GM21390 (cell line): ENCODE results near the gene NDUFS2.
A peak's percentile ranks its signal among the peaks of the same experiment; 100 is the strongest.

ENCODE experiments used
- ATAC-seq: cut with Tn5 transposase; IDR thresholded peaks from one replicate; pipeline ENCODE4 v1.9.1; 2021; ENCODE audit not compliant: unreplicated experiment

Gene NDUFS2

DNA sequence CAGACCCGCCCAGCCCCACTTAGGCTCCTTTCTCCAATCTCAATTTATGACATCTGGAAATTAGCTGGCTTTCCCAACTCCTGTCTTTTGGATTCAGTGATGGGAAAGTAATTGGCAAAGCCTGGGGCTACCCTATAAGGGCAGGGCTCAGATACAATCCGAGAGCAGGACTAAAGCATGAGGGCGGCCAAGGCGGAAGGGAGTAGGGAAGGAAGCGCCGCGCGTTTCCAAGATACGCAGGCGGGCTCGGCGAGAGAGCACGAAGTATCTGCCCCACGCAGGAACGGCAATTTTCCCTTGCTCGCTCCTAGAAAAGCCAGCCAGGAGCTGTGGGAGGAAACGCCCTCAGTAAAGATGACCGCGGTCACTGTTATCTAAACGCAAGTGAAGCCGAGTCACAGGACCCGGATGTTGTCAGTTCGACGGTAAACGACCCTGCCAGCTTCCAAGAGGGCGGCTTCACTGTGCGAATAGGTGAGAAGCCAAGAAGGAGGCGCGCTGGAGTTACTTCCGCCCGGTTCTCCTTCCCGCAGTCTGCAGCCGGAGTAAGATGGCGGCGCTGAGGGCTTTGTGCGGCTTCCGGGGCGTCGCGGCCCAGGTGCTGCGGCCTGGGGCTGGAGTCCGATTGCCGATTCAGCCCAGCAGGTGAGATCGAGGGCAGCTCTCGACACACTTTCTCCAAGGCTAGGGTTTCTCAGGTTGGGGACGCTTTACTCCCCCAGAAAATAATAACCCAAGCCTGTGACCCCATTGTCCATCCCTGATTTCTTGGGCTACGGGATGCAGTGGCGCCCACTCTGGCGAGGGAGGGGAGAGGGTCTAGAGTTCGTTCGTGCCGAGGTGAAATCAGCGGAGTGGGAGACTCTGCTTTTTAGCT, at the start of gene NDUFS2:
TSS of gene NDUFS2 (plus strand) at position 532 of the 877 bp plus-strand sequence. CDS start at position 551, 19 bp downstream.
- peak; percentile 98 for ATAC-seq

DNA sequence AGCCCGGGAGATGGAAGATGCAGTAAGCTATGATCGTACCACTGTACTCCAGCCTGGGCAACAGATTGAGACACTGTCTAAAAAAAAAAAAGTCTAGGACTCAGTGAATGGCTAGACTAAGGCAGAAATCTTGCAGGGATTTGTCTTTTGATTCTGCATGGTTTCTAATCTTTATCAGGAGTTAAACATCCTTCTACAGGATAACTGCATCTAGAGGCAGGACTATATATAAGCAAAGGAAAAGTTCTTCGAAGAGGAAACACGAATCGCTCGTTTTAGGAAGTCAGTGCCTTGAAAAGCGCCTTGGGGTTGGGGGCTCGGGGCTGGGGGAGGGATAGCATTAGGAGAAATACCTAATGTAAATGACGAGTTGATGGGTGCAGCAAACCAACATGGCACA, 49.0 kb upstream of the NDUFS2 start:
- no peak for ATAC-seq

- peak; percentile 89 for ATAC-seq
These were observed 48.4 kb upstream of the NDUFS2 start, which contains the start of gene UFC1 for GRCh38 chr1:161153682-161154337. TSS of gene UFC1 (plus strand) at chr1:161153978. CDS start at chr1:161153998, 20 bp downstream.

GRCh38 chr1:161157867-161158266, 44.3 kb upstream of the NDUFS2 start:
- ATAC-seq: no peak

DNA sequence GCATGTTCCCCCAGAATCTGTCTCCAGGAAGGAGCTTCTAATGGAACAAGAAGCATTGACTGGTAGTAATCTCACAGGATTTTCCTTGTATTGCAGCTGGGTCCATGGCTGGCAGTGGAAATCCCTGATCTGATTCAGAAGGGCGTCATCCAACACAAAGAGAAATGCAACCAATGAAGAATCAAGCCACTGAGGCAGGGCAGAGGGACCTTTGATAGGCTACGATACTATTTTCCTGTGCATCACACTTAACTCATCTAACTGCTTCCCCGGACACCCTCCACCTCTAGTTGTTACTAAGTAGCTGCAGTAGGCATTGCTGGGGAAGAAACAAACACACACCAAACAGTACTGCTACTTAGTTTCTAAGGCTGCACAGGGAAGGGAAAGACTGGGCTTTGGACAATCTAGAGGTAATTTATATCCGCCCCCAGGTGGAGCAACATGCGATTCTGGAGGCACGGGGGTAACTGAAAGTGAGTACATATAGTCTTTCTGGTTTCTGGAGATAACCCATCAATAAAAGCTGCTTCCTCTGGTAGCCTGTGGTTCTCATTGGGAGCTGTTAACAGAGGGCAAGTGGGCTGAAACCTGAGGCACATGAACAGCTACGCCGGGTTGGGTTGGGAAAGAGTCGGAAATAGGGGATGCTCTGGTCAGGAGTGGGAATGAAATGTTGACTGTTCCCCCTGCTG, 43.7 kb upstream of the NDUFS2 start:
- ATAC-seq: no peak

- ATAC-seq: peak; percentile 72
These were observed 42.9 kb upstream of the NDUFS2 start, which contains the start of gene USP21 for GRCh38 chr1:161159087-161159912. TSS of gene USP21 (plus strand) at chr1:161159500. CDS start at chr1:161160641, 1,141 bp downstream.

DNA sequence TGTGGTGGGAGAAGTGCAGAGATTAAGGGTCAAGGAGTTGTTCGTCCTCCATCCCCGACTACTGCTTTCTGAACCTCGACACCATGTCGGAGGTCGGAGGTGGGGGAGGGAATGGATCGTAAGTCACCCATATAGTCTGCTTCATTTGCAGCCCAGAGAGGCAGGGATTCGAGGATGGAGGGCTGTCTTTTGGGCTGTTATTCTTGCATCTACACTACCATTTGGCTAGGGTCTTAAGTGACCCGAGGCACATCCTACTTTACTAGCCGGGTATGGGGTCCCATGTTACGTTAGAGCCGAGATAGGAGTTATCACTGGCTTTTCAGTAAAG, 42.3 kb upstream of the NDUFS2 start:
- ATAC-seq: no peak

DNA sequence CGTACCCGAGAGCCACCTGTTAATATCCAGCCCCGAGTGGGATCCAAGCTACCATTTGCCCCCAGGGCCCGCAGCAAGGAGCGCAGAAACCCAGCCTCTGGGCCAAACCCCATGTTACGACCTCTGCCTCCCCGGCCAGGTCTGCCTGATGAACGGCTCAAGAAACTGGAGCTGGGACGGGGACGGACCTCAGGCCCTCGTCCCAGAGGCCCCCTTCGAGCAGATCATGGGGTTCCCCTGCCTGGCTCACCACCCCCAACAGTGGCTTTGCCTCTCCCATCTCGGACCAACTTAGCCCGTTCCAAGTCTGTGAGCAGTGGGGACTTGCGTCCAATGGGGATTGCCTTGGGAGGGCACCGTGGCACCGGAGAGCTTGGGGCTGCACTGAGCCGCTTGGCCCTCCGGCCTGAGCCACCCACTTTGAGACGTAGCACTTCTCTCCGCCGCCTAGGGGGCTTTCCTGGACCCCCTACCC, 41.5 kb upstream of the NDUFS2 start:
- ATAC-seq: no peak

GRCh38 chr1:161161652-161162051, 40.5 kb upstream of the NDUFS2 start:
- no peak for ATAC-seq

- ATAC-seq: no peak
These were observed 40.1 kb upstream of the NDUFS2 start for GRCh38 chr1:161162052-161162451.

GRCh38 chr1:161162806-161163205, 39.4 kb upstream of the NDUFS2 start:
- no peak for ATAC-seq

DNA sequence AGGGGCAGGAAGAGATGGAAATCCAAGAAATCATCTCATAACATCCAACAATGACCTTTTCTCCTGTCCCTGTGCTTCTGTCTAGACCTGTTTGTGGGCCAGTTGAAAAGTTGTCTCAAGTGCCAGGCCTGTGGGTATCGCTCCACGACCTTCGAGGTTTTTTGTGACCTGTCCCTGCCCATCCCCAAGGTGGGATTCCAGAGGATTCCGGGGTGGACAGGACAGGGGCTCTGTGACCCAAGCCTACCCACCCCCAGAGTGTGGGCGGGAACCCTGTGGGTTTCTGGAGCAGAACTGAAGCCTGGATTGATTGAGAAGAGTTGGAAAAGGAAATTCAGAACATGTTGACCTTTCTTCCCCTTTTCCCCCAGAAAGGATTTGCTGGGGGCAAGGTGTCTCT, 38.4 kb upstream of the NDUFS2 start:
- no peak for ATAC-seq

DNA sequence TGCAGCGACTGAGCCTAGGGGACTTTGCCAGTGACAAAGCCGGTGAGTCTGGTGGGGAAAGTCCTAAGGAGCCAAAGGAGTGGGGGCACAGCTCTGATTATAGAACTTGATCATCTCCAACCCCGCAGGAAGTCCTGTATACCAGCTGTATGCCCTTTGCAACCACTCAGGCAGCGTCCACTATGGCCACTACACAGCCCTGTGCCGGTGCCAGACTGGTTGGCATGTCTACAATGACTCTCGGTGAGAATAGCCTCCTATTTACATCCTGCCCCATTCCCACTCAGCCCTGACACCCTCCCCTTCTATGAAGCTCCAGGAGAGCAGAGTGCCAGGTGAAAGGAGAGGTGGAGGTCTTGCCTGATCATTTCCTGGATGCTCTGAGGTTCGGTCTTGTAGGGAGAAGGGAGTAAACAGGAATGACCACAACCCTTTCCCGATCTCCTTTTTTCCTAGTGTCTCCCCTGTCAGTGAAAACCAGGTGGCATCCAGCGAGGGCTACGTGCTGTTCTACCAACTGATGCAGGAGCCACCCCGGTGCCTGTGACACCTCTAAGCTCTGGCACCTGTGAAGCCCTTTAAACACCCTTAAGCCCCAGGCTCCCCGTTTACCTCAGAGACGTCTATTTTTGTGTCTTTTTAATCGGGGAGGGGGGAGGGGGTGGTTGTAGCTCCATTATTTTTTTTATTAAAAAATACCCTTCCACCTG, 37.1 kb upstream of the NDUFS2 start:
- no peak for ATAC-seq

- peak; percentile 91 for ATAC-seq
These were observed 36.2 kb upstream of the NDUFS2 start, which contains the start of gene PPOX for GRCh38 chr1:161165742-161166668. TSS of gene PPOX (plus strand) at chr1:161166426. CDS start at chr1:161166848, 422 bp downstream.

DNA sequence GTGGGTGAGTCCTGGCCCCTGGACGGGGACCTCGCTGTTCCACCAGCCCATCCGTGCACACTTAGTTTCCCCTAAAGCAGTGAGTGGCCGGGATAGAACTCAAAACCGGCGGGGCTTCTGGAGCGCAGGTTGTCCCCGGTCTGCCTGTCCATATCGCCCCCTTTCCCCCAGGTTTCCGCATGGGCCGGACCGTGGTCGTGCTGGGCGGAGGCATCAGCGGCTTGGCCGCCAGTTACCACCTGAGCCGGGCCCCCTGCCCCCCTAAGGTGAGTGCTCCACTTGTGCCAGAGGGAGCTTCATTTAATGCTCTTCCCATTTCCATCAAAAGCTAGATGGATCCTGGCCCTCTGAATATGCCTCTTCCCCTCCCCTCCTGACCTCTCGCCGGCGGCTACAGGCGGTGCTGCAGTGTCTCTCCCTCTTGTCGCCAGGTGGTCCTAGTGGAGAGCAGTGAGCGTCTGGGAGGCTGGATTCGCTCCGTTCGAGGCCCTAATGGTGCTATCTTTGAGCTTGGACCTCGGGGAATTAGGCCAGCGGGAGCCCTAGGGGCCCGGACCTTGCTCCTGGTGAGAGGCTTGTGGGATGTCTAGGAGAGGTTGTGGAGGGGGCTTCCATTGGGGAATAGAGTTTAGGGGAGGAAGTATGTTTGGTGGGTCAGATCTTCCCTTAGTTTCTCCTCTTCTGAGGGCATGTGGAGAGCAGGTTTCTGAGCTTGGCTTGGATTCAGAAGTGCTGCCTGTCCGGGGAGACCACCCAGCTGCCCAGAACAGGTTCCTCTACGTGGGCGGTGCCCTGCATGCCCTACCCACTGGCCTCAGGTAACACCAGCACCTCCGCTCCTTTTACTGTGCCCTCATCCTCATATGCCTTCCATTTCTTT, 35.3 kb upstream of the NDUFS2 start:
- peak; percentile 4 for ATAC-seq

DNA sequence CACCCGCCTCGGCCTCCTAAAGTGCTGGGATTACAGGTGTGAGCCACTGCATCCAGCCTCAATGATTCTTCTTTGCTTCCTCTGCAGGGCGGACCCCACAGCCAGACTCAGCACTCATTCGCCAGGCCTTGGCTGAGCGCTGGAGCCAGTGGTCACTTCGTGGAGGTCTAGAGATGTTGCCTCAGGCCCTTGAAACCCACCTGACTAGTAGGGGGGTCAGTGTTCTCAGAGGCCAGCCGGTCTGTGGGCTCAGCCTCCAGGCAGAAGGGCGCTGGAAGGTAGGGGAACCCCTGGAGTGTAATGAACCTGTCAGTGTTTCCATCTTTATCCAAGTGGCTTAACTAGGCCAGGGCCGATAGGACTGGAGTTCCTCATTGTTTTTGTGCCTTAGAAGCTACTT, 33.3 kb upstream of the NDUFS2 start:
- no peak for ATAC-seq

DNA sequence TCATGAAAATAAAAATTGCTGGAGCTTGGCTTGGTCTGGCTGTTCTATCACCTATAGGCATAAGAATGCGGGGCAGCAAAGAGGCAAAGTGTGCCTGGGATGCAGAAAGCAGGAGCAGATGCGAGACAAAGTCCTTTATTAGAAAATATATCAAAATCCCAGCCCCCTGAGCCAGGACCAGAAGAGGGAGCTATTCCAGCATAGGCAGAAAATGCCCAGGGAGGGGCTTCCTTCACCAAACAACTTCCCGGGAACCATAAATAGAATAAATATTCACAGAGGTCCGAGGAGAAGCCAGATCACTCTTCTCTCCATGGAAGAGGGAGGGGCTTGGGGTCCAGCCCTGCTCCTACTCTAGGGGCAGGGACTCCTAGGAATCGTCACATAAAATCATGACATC, 31.0 kb upstream of the NDUFS2 start:
- no peak for ATAC-seq

- no peak for ATAC-seq
These were observed 30.5 kb upstream of the NDUFS2 start for GRCh38 chr1:161171696-161172095.
